Activated B cell treated with CpG ODN at 0.5 μM for 24 hours (primary cell): ENCODE measurements around the gene PRM2. TPM values are rescaled to one million over a fixed set of nuclear protein-coding genes. Genes with fewer than 3 reads are reported as not detected.
A peak's percentile ranks its signal among the peaks of the same experiment; 100 is the strongest.

Experiments
- ATAC-seq: fragments of 200-7000 bp; cut with Tn5 transposase; one replicate; pipeline ENCODE4 v1.10.0; 2021; ENCODE audit warnings: low read depth, mild to moderate bottlenecking, moderate library complexity
- CTCF ChIA-PET: fragments of 350-600 bp; sonication (Branson Sonifier 250); formaldehyde crosslinking; loops from one replicate; lab custom pipeline; 2021; ENCODE audit warnings: antibody characterized with exemption; lab: Charles Lee
- POLR2A ChIA-PET: fragments of 350-600 bp; sonication (Branson Sonifier 250); formaldehyde crosslinking; loops from one replicate; lab custom pipeline; 2021; ENCODE audit warnings: antibody characterized with exemption; lab: Charles Lee
- DNase-seq: peaks from one replicate; pipeline ENCODE4 v3.0.0; 2022
- H3K27ac Mint-ChIP-seq: one replicate; pipeline ENCODE4 v1.8.0; 2020; ENCODE audit warnings: mixed read lengths
- H3K27me3 Mint-ChIP-seq: one replicate; pipeline ENCODE4 v1.8.0; 2021; ENCODE audit warnings: mixed read lengths
- H3K36me3 Mint-ChIP-seq: one replicate; pipeline ENCODE4 v1.8.0; 2021; ENCODE audit warnings: low read depth, mixed read lengths
- H3K4me1 Mint-ChIP-seq: one replicate; pipeline ENCODE4 v1.8.0; 2021; ENCODE audit warnings: mixed read lengths
- H3K4me3 Mint-ChIP-seq: one replicate; pipeline ENCODE4 v1.8.0; 2020; ENCODE audit warnings: mild to moderate bottlenecking, mixed read lengths
- H3K9me3 Mint-ChIP-seq: one replicate; pipeline ENCODE4 v1.8.0; 2020; ENCODE audit warnings: mixed read lengths
- intact Hi-C: fragments of 100-400 bp; cut with micrococcal nuclease; formaldehyde crosslinking; loops from one replicate; pipeline ENCODE4 v1.15.1; 2024
- total RNA-seq: library from RNA; stranded (reverse); gene quantifications from 2 replicates; pipeline ENCODE4 v1.2.3, GENCODE V29; 2022
- TF ChIP-seq, protein P1 (sequence below): fragments of 200-600 bp; IDR thresholded peaks from one replicate; pipeline ENCODE4 v1.8.0; 2022; ENCODE audit warnings: antibody characterized with exemption, mild to moderate bottlenecking

Gene PRM2
- total RNA-seq, 1 donor from 2014 or later = not detected

DNA sequence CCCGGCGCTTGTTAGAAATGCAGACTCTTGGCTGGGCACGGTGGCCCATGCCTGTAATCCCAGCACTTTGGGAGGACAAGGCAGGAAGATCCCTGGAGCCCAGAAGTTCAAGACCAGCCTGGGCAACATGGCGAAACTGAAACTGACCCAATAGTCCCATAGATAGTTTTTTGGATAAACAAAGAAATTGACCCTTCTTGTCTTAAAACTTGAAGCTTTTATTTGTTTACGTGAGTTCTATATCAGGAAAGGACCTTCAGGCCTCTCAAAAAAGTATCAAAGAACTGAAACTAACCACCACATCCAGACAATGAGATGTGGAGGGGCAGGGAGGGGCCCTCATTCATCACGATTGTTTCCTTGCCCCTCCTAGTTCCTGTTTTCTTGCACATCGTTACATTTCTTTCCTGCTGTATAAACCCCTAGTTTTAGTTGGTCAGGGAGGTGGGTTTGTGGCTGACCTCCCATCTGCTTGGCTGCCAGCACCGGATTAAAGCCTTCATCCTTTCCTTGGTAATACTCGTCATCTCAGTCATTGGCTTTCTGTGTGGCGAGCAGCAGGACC, 34.8 kb upstream of the PRM2 start:
- CTCF ChIA-PET = interaction anchor here (0.6 to 4.7 kb wide), 7 partner anchors 9 to 86 kb away, joined by 3 to 32 read pairs (median 3); no protein-coding TSS in a partner anchor
- ATAC-seq (peak; percentile 56), DNase-seq (peak; percentile 38)
- intact Hi-C loops = loop anchor here (1.0 to 2.0 kb wide), 6 partner anchors 14 to 346 kb away; partner anchors contain the start of gene RMI2
- POLR2A ChIA-PET = interaction anchor here (0.6 to 6.8 kb wide), 10 partner anchors 9 to 233 kb away, joined by 3 to 138 read pairs (median 8); partner anchors contain the start of gene SOCS1
- H3K27me3 Mint-ChIP-seq = no peaks in the 10 kb centered on the region
- TF ChIP-seq, protein P1, sequence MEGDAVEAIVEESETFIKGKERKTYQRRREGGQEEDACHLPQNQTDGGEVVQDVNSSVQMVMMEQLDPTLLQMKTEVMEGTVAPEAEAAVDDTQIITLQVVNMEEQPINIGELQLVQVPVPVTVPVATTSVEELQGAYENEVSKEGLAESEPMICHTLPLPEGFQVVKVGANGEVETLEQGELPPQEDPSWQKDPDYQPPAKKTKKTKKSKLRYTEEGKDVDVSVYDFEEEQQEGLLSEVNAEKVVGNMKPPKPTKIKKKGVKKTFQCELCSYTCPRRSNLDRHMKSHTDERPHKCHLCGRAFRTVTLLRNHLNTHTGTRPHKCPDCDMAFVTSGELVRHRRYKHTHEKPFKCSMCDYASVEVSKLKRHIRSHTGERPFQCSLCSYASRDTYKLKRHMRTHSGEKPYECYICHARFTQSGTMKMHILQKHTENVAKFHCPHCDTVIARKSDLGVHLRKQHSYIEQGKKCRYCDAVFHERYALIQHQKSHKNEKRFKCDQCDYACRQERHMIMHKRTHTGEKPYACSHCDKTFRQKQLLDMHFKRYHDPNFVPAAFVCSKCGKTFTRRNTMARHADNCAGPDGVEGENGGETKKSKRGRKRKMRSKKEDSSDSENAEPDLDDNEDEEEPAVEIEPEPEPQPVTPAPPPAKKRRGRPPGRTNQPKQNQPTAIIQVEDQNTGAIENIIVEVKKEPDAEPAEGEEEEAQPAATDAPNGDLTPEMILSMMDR = no peak
- no peaks in the 10 kb centered on the region for H3K36me3 Mint-ChIP-seq
- peak overlapping the region; percentile 62 for H3K4me3 Mint-ChIP-seq
- no peaks in the 10 kb centered on the region for H3K9me3 Mint-ChIP-seq
- peak overlapping the region; percentile 95 for H3K27ac Mint-ChIP-seq
- H3K4me1 Mint-ChIP-seq = peaks cover 89% of the 10 kb centered on the region

DNA sequence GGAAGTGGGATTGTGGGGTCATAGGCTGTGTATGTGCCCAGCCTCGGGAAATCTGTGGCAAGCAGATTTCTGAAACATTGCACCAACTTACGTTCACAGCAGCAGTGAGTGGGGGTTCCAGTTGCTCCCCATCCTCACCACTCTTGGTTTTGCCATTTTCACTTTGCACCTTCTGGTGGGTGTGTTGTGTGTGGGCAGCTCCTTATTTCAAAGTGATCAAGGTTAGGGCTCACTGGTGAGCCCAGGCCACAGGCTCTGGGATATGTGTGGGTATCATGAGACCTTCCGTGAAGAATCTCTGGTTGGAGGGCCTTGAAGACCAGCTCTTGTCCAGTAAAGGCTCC, 34.3 kb upstream of the PRM2 start:
- Mint-ChIP-seq H3K9me3 (no peaks in the 10 kb centered on the region), H3K27ac (peak overlapping the region; percentile 95), H3K27me3 (no peaks in the 10 kb centered on the region), H3K4me1 (peaks cover 91% of the 10 kb centered on the region), H3K36me3 (no peaks in the 10 kb centered on the region), H3K4me3 (peak overlapping the region; percentile 62)
- intact Hi-C loops = loop anchor here (2.0 kb wide), 1 partner anchor 60 kb away; no protein-coding TSS in a partner anchor
- TF ChIP-seq, protein P1 = no peak
- ATAC-seq = no peak
- DNase-seq = no peak
- ChIA-PET CTCF (interaction anchor here (0.6 to 4.7 kb wide), 7 partner anchors 10 to 85 kb away, joined by 3 to 32 read pairs (median 3); no protein-coding TSS in a partner anchor), POLR2A (interaction anchor here (0.7 to 6.8 kb wide), 10 partner anchors 10 to 108 kb away, joined by 3 to 138 read pairs (median 10); partner anchors contain the start of gene SOCS1)

DNA sequence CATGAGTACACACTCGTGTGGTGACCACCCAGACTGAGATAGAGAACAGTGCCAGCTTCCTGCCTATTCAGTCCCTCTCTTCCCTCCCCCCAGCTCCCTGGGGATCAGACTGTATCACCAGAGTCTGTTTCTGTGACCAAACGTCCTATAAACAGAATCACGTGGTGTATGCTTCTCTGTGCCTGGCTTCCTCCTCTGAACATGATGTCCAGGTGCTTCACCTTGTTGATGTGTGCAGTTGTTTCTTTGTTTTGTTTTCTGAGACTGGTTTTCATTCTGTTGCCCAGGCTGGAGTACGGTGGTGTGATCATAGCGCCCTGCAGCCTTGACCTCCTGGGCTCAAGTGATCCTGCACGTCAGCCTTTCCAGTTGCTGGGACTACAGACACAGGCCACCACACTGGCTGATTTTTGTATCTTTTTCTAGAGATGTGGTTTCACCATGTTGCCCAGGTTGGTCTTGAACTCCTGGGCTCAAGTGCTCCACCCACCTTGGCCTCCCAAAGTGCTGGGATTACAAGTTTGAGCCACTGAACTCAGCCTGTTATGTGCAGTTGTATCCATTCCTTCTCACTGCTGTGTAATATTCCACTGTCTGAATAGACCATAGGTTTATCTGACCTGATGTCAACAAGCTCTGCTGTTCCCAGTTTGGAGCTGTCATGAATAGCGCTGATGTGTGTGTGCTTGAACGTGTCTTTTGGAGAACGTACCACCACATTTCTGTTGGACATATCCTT, 33.8 kb upstream of the PRM2 start:
- no peaks in the 10 kb centered on the region for H3K27me3 Mint-ChIP-seq
- ATAC-seq = peak; percentile 45
- TF ChIP-seq, protein P1 = no peak
- peak overlapping the region; percentile 65 for H3K4me3 Mint-ChIP-seq
- intact Hi-C loops = loop anchor here (1.0 to 2.0 kb wide), 2 partner anchors 52 to 61 kb away; no protein-coding TSS in a partner anchor
- no peak for DNase-seq
- peak overlapping the region; percentile 95 for H3K27ac Mint-ChIP-seq
- no peaks in the 10 kb centered on the region for H3K9me3 Mint-ChIP-seq
- POLR2A ChIA-PET = interaction anchor here (0.6 to 6.8 kb wide), 14 partner anchors 10 to 344 kb away, joined by 3 to 138 read pairs (median 10); partner anchors contain the start of gene SOCS1
- H3K36me3 Mint-ChIP-seq = no peaks in the 10 kb centered on the region
- CTCF ChIA-PET = interaction anchor here (0.6 to 4.7 kb wide), 6 partner anchors 12 to 345 kb away, joined by 3 to 32 read pairs (median 5); no protein-coding TSS in a partner anchor
- peaks cover 92% of the 10 kb centered on the region for H3K4me1 Mint-ChIP-seq

DNA sequence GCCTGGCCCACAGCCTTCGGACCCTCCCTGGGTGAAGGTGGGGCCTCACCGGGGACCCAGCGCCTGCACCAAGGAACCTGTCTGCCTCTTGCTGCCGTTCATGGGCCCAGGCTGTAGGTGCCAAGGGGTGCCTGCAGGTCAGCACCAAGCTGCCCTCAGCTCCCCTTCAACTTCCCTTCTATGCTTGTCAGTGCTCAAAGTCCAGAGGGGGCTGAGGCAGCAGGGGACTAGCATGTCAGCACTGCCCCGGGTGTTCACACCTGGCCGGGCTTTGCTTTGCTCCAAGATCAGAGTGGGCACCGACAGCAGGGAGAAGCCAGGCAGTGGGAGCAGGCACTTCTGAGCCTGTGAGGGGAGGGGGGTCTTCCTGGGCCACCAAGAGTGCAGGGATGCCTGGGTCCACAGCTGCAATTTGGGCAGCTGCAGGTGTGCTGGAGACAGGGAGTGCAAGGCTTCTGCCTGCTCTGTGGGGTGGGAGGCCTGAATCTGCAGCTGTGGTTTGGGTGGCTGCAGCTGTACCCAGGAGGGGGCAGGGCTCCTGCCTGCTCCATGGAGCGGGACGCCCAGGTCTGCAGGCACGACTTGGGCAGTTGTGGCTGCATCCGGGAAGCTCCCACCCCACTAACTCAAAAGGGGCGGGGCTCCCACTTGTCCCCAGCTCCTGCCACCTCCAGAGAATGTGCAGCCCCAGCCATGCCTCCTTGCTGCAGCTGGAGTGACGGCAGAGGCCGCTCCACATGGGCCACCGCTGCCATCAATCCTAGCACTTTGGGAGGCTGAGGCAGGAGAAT, 32.4 kb upstream of the PRM2 start:
- POLR2A ChIA-PET = interaction anchor here (0.5 to 6.8 kb wide), 16 partner anchors 10 to 344 kb away, joined by 3 to 138 read pairs (median 8); partner anchors contain the start of gene SOCS1
- H3K4me1 Mint-ChIP-seq = peaks cover 82% of the 10 kb centered on the region
- peak; percentile 55 for DNase-seq

More for the DNA sequence above, 32.4 kb upstream of the PRM2 start:
- H3K36me3 Mint-ChIP-seq = no peaks in the 10 kb centered on the region
- CTCF ChIA-PET = interaction anchor here (0.7 to 4.7 kb wide), 8 partner anchors 11 to 343 kb away, joined by 3 to 32 read pairs (median 4); partner anchors contain the start of gene SOCS1
- H3K27me3 Mint-ChIP-seq = no peaks in the 10 kb centered on the region
- peak overlapping the region; percentile 56 for H3K4me3 Mint-ChIP-seq
- intact Hi-C loops = loop anchor here (1.0 kb wide), 1 partner anchor 50 kb away; no protein-coding TSS in a partner anchor
- H3K27ac Mint-ChIP-seq = peak overlapping the region; percentile 95
- ATAC-seq = peak; percentile 67
- H3K9me3 Mint-ChIP-seq = no peaks in the 10 kb centered on the region
- TF ChIP-seq, protein P1 = no peak
